PC-3 (cell line): ENCODE data around the gene C1QL1.

Source experiments
- CTCF ChIP-seq: fragments of 300-600 bp; sonication (generic); conservative IDR thresholded peaks from 2 replicates; pipeline ENCODE4 v1.5.1; 2017; ENCODE audit warnings: antibody characterized with exemption, low read depth, mild to moderate bottlenecking, low read length
- EZH2 ChIP-seq: fragments of 300-600 bp; sonication (generic); IDR thresholded peaks from one replicate; pipeline ENCODE4 v1.6.1; 2017; ENCODE audit warnings: antibody characterized with exemption, mild to moderate bottlenecking, low read length; ENCODE audit not compliant: unreplicated experiment

- TF ChIP-seq EZH2 (no peak), CTCF (no peak)
These were observed 27.8 kb downstream of the C1QL1 start for GRCh38 chr17:44940317-44940716.
